Activated T-cell treated with anti-CD3 and anti-CD28 coated beads for 24 hours (primary cell): Measurements from ENCODE around the gene KRT15.
"Not testable (repeated sequence)": the region's sequence is repeated elsewhere in the genome, so short reads cannot be mapped to it uniquely, and the experiment has no call there.

Source experiments
- DNase-seq: peaks from one replicate; pipeline ENCODE4 v3.0.0-alpha.2; 2020; ENCODE audit warnings: low read depth

KRT15 gene

GRCh38 chr17:41542786-41543185 lies 24.1 kb upstream of the KRT15 start:
- DNase-seq = not testable (repeated sequence)

- DNase-seq = no peak
These were observed 23.7 kb upstream of the KRT15 start for GRCh38 chr17:41542357-41542756.

- DNase-seq = no peak
These were observed 22.4 kb upstream of the KRT15 start for GRCh38 chr17:41540921-41541625.

- DNase-seq = no peak
These were observed 21.4 kb upstream of the KRT15 start for GRCh38 chr17:41539979-41540701.

GRCh38 chr17:41539071-41539492 lies 20.4 kb upstream of the KRT15 start:
- DNase-seq = no peak

- DNase-seq = no peak
These were observed 19.9 kb upstream of the KRT15 start for GRCh38 chr17:41538565-41538991.

GRCh38 chr17:41537990-41538389 lies 19.3 kb upstream of the KRT15 start:
- DNase-seq = no peak

- no peak for DNase-seq
These were observed 18.9 kb upstream of the KRT15 start for GRCh38 chr17:41537614-41537954.

- DNase-seq = no peak
These were observed 18.3 kb upstream of the KRT15 start for GRCh38 chr17:41536741-41537613.

- DNase-seq = no peak
These were observed 17.2 kb upstream of the KRT15 start for GRCh38 chr17:41535764-41536481.

- DNase-seq = no peak
These were observed 16.3 kb upstream of the KRT15 start for GRCh38 chr17:41534899-41535546.

GRCh38 chr17:41533613-41534012 lies 14.9 kb upstream of the KRT15 start:
- DNase-seq = no peak

GRCh38 chr17:41532947-41533570 lies 14.4 kb upstream of the KRT15 start:
- DNase-seq = no peak

GRCh38 chr17:41531993-41532392 lies 13.3 kb upstream of the KRT15 start:
- DNase-seq = no peak

GRCh38 chr17:41530062-41531048 lies 11.7 kb upstream of the KRT15 start:
- DNase-seq = no peak

- no peak for DNase-seq
These were observed 10.8 kb upstream of the KRT15 start for GRCh38 chr17:41529491-41529915.

GRCh38 chr17:41528959-41529353 lies 10.3 kb upstream of the KRT15 start:
- no peak for DNase-seq

- DNase-seq = no peak
These were observed 8.7 kb upstream of the KRT15 start for GRCh38 chr17:41527063-41528023.

- DNase-seq = no peak
These were observed 5.6 kb upstream of the KRT15 start for GRCh38 chr17:41524261-41524660.
